ENCODE data around the gene RNF38. TPM values are rescaled to one million over a fixed set of nuclear protein-coding genes. Genes with fewer than 3 reads are reported as not detected.

Gene RNF38
- total RNA-seq, 1 experiment from 2014 or later = 18.1 TPM

DNA sequence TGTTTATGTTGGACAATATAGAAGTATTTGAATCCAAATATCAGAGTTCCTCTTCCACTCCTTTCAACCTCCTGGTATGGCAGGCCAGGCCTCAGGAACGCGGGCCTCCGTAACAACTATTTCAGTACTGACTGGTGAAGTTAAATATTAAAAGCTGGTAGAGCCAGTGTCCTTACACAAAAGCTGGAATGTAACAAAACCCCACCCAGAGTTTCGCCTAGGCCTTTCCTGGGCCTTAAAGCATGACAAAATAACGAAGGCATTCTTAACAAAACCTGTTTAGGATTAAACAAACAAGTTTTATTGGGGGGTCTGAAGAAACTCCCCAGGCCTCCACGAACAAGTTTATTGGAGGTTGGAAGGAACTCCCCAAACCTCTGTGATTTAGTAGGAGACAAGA is 80.3 kb downstream of the RNF38 start (continued):
- TF ChIP-seq ZNF274 (IDR thresholded peaks at IDR 0.05; ENCODE audit: low read depth, low read length) = no peak
- TF ChIP-seq TCF7L2 (IDR thresholded peaks at IDR 0.05; ENCODE audit: borderline replicate concordance, extremely low read depth, insufficient read depth, insufficient read length) = no peak

DNA sequence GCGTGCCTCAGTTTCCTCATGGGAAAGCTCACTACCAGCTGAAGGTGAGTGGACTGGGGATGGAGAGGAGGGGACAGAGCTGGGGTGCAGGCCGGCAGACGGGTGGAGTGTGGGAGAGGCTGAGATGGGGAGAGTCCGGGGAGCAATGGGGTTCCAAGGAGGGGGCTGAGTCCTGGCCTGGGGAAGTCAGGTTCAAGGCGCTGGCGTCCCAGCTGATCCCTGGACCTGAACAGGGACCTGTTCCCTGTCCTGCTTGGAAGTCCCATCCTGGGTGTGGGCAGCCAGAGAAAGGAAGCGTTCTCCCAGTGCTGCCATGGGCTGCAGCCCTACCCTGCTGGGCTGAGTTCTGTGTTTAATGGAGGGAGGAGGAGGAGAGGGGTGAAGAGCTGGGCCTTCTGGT is 80.9 kb downstream of the RNF38 start:
- no peak overlapping the region for H3K4me3 ChIP-seq (replicated peaks in 1 of 2; ENCODE audit: low read depth in 1 of 2, low read length in 2 of 2)
- ChIA-PET RAD21 (ENCODE audit: low non-redundant PET in 1 of 2, low total read pairs in 2 of 2, uncharacterized antibody in 2 of 2, unreplicated experiment in 2 of 2) (no interaction called here), CTCF (interaction anchor here (1.8 kb wide), 1 partner anchor 9 kb away, joined by 11 read pairs; no protein-coding TSS in a partner anchor), POLR2A (no interaction called here)
- H3K36me3 ChIP-seq (ENCODE audit: control insufficient read depth in 1 of 2, insufficient read depth in 2 of 2, low read length in 2 of 2) = no peaks in the 10 kb centered on the region
- no peaks in the 10 kb centered on the region for H3K79me2 ChIP-seq (ENCODE audit: insufficient read depth, low read length)
- DNase-seq (ENCODE audit: low read depth, low spot score) (no peak), ATAC-seq (no peak)
- no TSS peak for BruUV-seq (replicated peaks)
- H2AFZ ChIP-seq (ENCODE audit: low read depth, low read length, poor library complexity, severe bottlenecking) = no peak overlapping the region
- no peaks in the 10 kb centered on the region for H3K9me2 ChIP-seq (ENCODE audit: insufficient read depth)
- no peak overlapping the region for H3K27ac ChIP-seq (ENCODE audit: low read depth, low read length)
- intact Hi-C loops (cut with micrococcal nuclease) = no loop called here
- no peak overlapping the region for H3K4me2 ChIP-seq (ENCODE audit: low read length)
- no peaks in the 10 kb centered on the region for H3K9me3 ChIP-seq (ENCODE audit: control insufficient read depth in 1 of 2, insufficient read depth in 1 of 2, low read depth in 1 of 2, low read length in 2 of 2)
- H3K27me3 ChIP-seq (ENCODE audit: insufficient read depth, low read length) = no peaks in the 10 kb centered on the region
- H4K20me1 ChIP-seq (ENCODE audit: insufficient read depth) = no peaks in the 10 kb centered on the region
- H3K4me1 ChIP-seq (ENCODE audit: control insufficient read depth in 1 of 2, insufficient read depth in 2 of 2, low read length in 2 of 2) = peaks cover 13 to 26% of the 10 kb centered on the region in 2 experiments; a peak in 3 of 4 replicates
- H3K9ac ChIP-seq (ENCODE audit: low read length) = no peak overlapping the region
- no peak for TF ChIP-seq CBX3 (IDR thresholded peaks at IDR 0.05; ENCODE audit: low read depth)
- TF ChIP-seq ZFX (IDR thresholded peaks at IDR 0.05) = no peak
- TF ChIP-seq, protein P1, sequence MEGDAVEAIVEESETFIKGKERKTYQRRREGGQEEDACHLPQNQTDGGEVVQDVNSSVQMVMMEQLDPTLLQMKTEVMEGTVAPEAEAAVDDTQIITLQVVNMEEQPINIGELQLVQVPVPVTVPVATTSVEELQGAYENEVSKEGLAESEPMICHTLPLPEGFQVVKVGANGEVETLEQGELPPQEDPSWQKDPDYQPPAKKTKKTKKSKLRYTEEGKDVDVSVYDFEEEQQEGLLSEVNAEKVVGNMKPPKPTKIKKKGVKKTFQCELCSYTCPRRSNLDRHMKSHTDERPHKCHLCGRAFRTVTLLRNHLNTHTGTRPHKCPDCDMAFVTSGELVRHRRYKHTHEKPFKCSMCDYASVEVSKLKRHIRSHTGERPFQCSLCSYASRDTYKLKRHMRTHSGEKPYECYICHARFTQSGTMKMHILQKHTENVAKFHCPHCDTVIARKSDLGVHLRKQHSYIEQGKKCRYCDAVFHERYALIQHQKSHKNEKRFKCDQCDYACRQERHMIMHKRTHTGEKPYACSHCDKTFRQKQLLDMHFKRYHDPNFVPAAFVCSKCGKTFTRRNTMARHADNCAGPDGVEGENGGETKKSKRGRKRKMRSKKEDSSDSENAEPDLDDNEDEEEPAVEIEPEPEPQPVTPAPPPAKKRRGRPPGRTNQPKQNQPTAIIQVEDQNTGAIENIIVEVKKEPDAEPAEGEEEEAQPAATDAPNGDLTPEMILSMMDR (IDR thresholded peaks at IDR 0.05 in 2 of 3, conservative IDR thresholded peaks at IDR 0.05 in 1 of 3; ENCODE audit: borderline replicate concordance in 1 of 3, insufficient read depth in 1 of 3, low read depth in 2 of 3, low read length in 2 of 3) = no peak
- TF ChIP-seq ATF3 (IDR thresholded peaks at IDR 0.05) = no peak
- no peak for TF ChIP-seq YY1 (IDR thresholded peaks at IDR 0.05; ENCODE audit: extremely low read depth, insufficient replicate concordance, low read depth, low read length)
- no peak for TF ChIP-seq CEBPB (IDR thresholded peaks at IDR 0.05; ENCODE audit: low read depth)
- TF ChIP-seq EGR1 (IDR thresholded peaks at IDR 0.05; ENCODE audit: low read depth) = no peak
- TF ChIP-seq, protein P2, sequence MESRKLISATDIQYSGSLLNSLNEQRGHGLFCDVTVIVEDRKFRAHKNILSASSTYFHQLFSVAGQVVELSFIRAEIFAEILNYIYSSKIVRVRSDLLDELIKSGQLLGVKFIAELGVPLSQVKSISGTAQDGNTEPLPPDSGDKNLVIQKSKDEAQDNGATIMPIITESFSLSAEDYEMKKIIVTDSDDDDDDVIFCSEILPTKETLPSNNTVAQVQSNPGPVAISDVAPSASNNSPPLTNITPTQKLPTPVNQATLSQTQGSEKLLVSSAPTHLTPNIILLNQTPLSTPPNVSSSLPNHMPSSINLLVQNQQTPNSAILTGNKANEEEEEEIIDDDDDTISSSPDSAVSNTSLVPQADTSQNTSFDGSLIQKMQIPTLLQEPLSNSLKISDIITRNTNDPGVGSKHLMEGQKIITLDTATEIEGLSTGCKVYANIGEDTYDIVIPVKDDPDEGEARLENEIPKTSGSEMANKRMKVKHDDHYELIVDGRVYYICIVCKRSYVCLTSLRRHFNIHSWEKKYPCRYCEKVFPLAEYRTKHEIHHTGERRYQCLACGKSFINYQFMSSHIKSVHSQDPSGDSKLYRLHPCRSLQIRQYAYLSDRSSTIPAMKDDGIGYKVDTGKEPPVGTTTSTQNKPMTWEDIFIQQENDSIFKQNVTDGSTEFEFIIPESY (IDR thresholded peaks at IDR 0.05; ENCODE audit: extremely low read depth, insufficient replicate concordance, low read length) = no peak
- TF ChIP-seq RAD21 (IDR thresholded peaks at IDR 0.05; ENCODE audit: low read depth) = no peak
- TF ChIP-seq ZNF274 (IDR thresholded peaks at IDR 0.05; ENCODE audit: low read depth, low read length) = no peak
- no peak for TF ChIP-seq SRF (IDR thresholded peaks at IDR 0.05; ENCODE audit: low read depth)
- no peak for TF ChIP-seq JUND (IDR thresholded peaks at IDR 0.05)
- TF ChIP-seq EZH2phosphoT487 (IDR thresholded peaks at IDR 0.05; ENCODE audit: borderline replicate concordance) = no peak
- no peak for TF ChIP-seq SP1 (IDR thresholded peaks at IDR 0.05; ENCODE audit: low read depth)
- no peak for TF ChIP-seq MAX (IDR thresholded peaks at IDR 0.05)
- no peak for TF ChIP-seq EZH2 (IDR thresholded peaks at IDR 0.05)
- TF ChIP-seq TCF7L2 (IDR thresholded peaks at IDR 0.05; ENCODE audit: borderline replicate concordance, extremely low read depth, insufficient read depth, insufficient read length) = no peak
- no peak for TF ChIP-seq POLR2AphosphoS5 (IDR thresholded peaks at IDR 0.05; ENCODE audit: low read depth, low read length)
